ENCODE measurements around the gene TSPAN9.

TSPAN9 gene

DNA sequence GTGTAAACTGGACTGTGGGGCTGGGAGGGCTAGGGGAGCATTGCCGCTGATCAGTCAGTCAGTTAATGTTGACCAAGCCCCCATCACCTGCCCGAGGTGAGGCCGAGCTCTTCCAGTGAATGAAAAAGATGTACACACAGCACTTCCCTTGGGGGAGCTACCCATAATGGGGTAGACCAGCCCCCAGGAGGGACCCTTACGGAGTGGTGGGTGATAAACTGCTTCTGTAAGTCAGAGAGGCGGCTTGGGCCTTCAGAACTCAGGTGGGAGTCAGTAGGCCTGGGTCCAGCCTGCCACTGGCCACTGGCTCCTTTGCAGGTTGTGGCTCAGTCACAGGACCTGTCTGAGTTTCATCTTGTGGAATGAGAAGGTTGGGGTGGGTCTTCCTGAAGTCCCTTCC lies 43.5 kb downstream of the TSPAN9 start:
- TF ChIP-seq, protein P1, sequence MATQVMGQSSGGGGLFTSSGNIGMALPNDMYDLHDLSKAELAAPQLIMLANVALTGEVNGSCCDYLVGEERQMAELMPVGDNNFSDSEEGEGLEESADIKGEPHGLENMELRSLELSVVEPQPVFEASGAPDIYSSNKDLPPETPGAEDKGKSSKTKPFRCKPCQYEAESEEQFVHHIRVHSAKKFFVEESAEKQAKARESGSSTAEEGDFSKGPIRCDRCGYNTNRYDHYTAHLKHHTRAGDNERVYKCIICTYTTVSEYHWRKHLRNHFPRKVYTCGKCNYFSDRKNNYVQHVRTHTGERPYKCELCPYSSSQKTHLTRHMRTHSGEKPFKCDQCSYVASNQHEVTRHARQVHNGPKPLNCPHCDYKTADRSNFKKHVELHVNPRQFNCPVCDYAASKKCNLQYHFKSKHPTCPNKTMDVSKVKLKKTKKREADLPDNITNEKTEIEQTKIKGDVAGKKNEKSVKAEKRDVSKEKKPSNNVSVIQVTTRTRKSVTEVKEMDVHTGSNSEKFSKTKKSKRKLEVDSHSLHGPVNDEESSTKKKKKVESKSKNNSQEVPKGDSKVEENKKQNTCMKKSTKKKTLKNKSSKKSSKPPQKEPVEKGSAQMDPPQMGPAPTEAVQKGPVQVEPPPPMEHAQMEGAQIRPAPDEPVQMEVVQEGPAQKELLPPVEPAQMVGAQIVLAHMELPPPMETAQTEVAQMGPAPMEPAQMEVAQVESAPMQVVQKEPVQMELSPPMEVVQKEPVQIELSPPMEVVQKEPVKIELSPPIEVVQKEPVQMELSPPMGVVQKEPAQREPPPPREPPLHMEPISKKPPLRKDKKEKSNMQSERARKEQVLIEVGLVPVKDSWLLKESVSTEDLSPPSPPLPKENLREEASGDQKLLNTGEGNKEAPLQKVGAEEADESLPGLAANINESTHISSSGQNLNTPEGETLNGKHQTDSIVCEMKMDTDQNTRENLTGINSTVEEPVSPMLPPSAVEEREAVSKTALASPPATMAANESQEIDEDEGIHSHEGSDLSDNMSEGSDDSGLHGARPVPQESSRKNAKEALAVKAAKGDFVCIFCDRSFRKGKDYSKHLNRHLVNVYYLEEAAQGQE (IDR thresholded peaks at IDR 0.05; ENCODE audit: insufficient read depth in 1 of 2, low read depth in 2 of 2, low read length in 2 of 2) = no peak
- TF ChIP-seq SIN3A (IDR thresholded peaks at IDR 0.05; ENCODE audit: borderline replicate concordance, insufficient read depth, low read length) (no peak), FOXP2 (optimal IDR thresholded peaks at IDR 0.05; ENCODE audit: borderline replicate concordance, extremely low read depth, extremely low read length, insufficient read depth) (no peak), POLR2AphosphoS5 (IDR thresholded peaks at IDR 0.05; ENCODE audit: low read depth, low read length) (no peak), TAF1 (IDR thresholded peaks at IDR 0.05; ENCODE audit: borderline replicate concordance, insufficient read depth, low read length) (no peak)

DNA sequence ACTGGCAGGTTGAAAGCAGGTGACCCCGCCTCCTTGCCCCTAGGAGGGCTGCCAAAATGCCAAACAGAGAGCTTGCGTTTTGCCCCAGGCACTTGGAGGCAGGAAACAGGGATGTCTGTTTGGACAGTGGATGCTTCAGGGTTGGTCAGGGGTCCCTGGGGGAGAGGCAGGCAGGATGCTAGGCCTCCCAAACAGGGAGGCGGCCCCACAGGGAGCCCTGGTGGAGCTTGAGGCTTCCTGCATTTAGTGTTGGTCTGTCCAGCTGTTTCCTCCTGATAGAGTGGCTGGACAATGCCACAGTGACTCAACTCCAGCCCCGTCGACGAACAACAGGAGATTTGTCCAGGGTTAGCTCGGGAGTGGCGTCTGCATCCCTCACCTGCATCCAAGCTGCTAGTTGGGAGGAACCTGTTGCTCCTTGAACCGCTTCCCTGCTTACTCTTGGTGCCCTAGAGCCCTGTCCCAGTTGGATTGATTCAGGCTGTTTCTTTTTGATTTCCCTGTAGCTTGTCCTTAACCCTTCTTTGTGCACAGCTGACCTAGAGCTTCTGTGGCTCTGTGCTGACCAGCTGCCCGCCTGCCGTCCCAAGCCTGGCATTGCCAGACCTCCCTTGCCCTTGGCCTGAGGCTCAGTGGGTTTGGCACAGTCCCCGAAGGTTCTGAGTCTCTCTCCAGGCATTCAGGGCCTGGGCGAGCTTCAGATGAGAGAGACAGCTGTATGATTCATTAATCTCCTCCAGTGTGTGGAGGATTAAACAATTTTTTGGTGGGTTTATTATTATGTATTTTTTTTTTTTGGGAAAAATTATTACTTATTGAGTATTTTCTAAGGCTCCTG lies 45.9 kb downstream of the TSPAN9 start:
- TF ChIP-seq, protein P1 (IDR thresholded peaks at IDR 0.05; ENCODE audit: insufficient read depth in 1 of 2, low read depth in 2 of 2, low read length in 2 of 2) = no peak
- no peak for TF ChIP-seq TAF1 (IDR thresholded peaks at IDR 0.05; ENCODE audit: borderline replicate concordance, insufficient read depth, low read length)
- TF ChIP-seq POLR2AphosphoS5 (IDR thresholded peaks at IDR 0.05; ENCODE audit: low read depth, low read length) = no peak
- no peak for TF ChIP-seq SIN3A (IDR thresholded peaks at IDR 0.05; ENCODE audit: borderline replicate concordance, insufficient read depth, low read length)
- TF ChIP-seq FOXP2 (optimal IDR thresholded peaks at IDR 0.05; ENCODE audit: borderline replicate concordance, extremely low read depth, extremely low read length, insufficient read depth) = peak; percentile 23

DNA sequence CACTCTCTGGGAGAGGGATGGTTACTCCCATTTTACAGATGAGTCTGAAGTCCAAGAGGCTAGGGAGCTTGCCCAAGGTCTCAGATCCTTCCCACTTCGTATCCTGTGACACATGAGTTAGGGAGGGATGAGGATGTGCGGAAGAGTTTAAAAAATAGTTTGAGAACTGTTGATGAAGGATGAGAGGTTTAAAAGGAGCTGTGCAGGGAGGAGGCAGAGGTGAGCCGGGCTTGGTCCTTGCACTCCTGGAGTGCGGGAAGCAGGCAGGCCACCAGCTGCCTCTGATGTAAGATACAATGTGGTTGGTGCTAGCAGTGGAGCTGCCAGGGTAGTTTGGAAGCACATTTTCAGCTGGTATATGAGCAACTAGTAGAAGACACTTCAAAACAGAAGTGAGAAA lies 46.5 kb downstream of the TSPAN9 start:
- no peak for TF ChIP-seq FOXP2 (optimal IDR thresholded peaks at IDR 0.05; ENCODE audit: borderline replicate concordance, extremely low read depth, extremely low read length, insufficient read depth)
- TF ChIP-seq POLR2AphosphoS5 (IDR thresholded peaks at IDR 0.05; ENCODE audit: low read depth, low read length) = no peak
- no peak for TF ChIP-seq SIN3A (IDR thresholded peaks at IDR 0.05; ENCODE audit: borderline replicate concordance, insufficient read depth, low read length)
- TF ChIP-seq, protein P1 (IDR thresholded peaks at IDR 0.05; ENCODE audit: insufficient read depth in 1 of 2, low read depth in 2 of 2, low read length in 2 of 2) = no peak
- TF ChIP-seq TAF1 (IDR thresholded peaks at IDR 0.05; ENCODE audit: borderline replicate concordance, insufficient read depth, low read length) = no peak

DNA sequence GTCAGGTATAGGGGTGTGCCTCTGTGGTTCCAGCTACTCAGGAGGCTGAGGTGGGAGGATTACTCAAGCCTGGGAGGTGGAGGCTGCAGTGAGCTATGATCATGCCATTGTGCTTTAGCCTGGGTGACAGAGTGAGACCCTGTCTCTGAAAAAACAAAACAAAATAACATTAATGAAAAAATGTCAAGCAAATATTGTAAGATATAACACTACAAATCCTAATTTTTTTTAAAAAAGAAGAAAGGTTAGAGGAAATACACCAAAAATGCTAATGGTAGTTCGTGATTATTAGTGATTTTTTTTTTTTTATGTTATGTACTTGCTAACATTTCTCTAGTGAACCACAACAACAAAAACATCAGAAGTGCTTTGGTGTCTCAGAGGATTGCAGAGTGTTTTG lies 47.7 kb downstream of the TSPAN9 start:
- no peak for TF ChIP-seq FOXP2 (optimal IDR thresholded peaks at IDR 0.05; ENCODE audit: borderline replicate concordance, extremely low read depth, extremely low read length, insufficient read depth)
- TF ChIP-seq, protein P1 (IDR thresholded peaks at IDR 0.05; ENCODE audit: insufficient read depth in 1 of 2, low read depth in 2 of 2, low read length in 2 of 2) = no peak
- no peak for TF ChIP-seq POLR2AphosphoS5 (IDR thresholded peaks at IDR 0.05; ENCODE audit: low read depth, low read length)
- no peak for TF ChIP-seq TAF1 (IDR thresholded peaks at IDR 0.05; ENCODE audit: borderline replicate concordance, insufficient read depth, low read length)
- no peak for TF ChIP-seq SIN3A (IDR thresholded peaks at IDR 0.05; ENCODE audit: borderline replicate concordance, insufficient read depth, low read length)
